Urinary bladder (tissue), 4 donors: ENCODE results near the gene ZDHHC1. TPM values are rescaled to one million over a fixed set of nuclear protein-coding genes. Genes with fewer than 3 reads are reported as not detected.
"Not testable (repeated sequence)": the region's sequence is repeated elsewhere in the genome, so short reads cannot be mapped to it uniquely, and the experiment has no call there.

Source experiments
- DNase-seq: peaks from one replicate; pipeline ENCODE4 v3.0.0-alpha.2; 2015; ENCODE audit errors: extremely low spot score
- H3K27ac ChIP-seq: one replicate; pipeline ENCODE4 v1.5.1; 2013; ENCODE audit warnings: low read depth, mild to moderate bottlenecking, moderate library complexity
- H3K36me3 ChIP-seq: one replicate; pipeline ENCODE4 v1.6.1; 2013; ENCODE audit warnings: mild to moderate bottlenecking, moderate library complexity; ENCODE audit not compliant: insufficient read depth
- H3K4me1 ChIP-seq: one replicate; pipeline ENCODE4 v1.6.1; 2013; ENCODE audit warnings: mild to moderate bottlenecking, moderate library complexity; ENCODE audit not compliant: insufficient read depth
- H3K4me3 ChIP-seq: one replicate; pipeline ENCODE4 v1.5.1; 2013; ENCODE audit warnings: low read depth, low read length
- WGBS: extraction: QIAGEN DNeasy Blood & Tissue Kit; methylation state at CpG from one replicate; pipeline ENCODE4 v1.1.7; 2013; 5-methylcytosine and 5-hydroxymethylcytosine counted together
- polyA plus RNA-seq: library from polyadenylated mRNA; stranded (reverse); fragments of 200-250 nt; gene quantifications from one replicate; pipeline ENCODE4 v1.2.3, GENCODE V29; 2013
- total RNA-seq: library from RNA; depleted of rRNA; stranded (reverse); fragments of >200 nt; gene quantifications from one replicate; pipeline ENCODE4 v1.2.3, GENCODE V29; 2014
- donor health status: healthy with polysubstance abuse.
- donor health status: healthy.

The ZDHHC1 gene
- total and polyA plus RNA-seq, 2 donors: 3.8 to 10.9 TPM

DNA sequence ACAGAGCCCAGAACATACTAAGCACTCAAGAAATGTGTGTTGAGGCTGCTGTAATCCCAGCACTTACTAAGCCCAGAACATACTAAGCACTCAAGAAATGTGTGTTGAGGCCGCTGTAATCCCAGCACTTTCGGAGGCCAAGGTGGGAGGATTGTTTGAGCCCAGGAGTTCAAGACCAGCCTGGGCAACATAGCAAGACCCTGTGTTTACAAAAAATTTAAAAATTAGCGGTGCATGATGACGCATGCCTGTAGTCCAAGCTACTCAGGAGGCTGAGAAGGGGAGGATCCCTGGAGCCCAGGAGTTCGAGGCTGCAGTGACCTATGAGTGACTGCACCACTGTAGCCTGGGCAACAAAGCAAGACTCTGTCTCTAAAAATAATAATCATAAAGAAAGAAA lies 6.7 kb upstream of the ZDHHC1 start:
- 86% methylated on average over 5 of the region's 5 CpGs for WGBS
- no peaks in the 10 kb centered on the region for H3K36me3 ChIP-seq
- no peak overlapping the region for H3K27ac ChIP-seq
- DNase-seq: no peak
- no peaks in the 10 kb centered on the region for H3K4me1 ChIP-seq
- no peak overlapping the region for H3K4me3 ChIP-seq

DNA sequence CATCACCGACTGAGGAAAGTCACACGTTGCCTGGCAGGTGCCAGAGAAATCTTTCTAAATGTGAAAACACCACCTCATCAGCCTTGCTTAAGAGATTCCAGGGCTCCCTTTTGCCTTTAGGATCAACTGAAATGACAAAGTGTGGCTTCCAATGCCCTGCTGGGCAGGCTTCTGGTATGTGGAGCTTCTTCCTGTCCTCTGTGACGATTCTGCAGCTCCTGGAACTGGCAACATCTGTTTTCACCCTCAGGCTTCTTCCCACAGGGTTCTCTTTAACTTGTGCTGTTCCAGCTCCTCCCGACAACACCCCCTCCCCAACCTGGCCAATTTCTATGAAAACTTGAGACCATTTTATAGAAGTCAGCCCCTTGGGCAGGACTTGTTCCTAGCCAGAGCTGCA lies 4.8 kb upstream of the ZDHHC1 start:
- Histone ChIP-seq H3K4me1 (no peaks in the 10 kb centered on the region), H3K36me3 (no peaks in the 10 kb centered on the region), H3K4me3 (no peak overlapping the region), H3K27ac (no peak overlapping the region)
- WGBS: 86% methylated on average over 4 of the region's 4 CpGs
- DNase-seq: no peak

GRCh38 chr16:67419931-67420330 lies 3.7 kb upstream of the ZDHHC1 start:
- no peak for DNase-seq
- no peak overlapping the region for H3K4me3 ChIP-seq
- no peaks in the 10 kb centered on the region for H3K4me1 ChIP-seq
- H3K27ac ChIP-seq: no peak overlapping the region
- WGBS: 75% methylated on average over 3 of the region's 3 CpGs
- no peaks in the 10 kb centered on the region for H3K36me3 ChIP-seq

- no peaks in the 10 kb centered on the region for H3K4me1 ChIP-seq
- H3K36me3 ChIP-seq: no peaks in the 10 kb centered on the region
- 79% methylated on average over 3 of the region's 3 CpGs for WGBS
- H3K27ac ChIP-seq: no peak overlapping the region
- DNase-seq: no peak
- no peak overlapping the region for H3K4me3 ChIP-seq
These were observed 3.2 kb upstream of the ZDHHC1 start for GRCh38 chr16:67419502-67419901.

GRCh38 chr16:67417333-67418061 lies 1.2 kb upstream of the ZDHHC1 start:
- no peaks in the 10 kb centered on the region for H3K4me1 ChIP-seq
- H3K36me3 ChIP-seq: no peaks in the 10 kb centered on the region
- H3K4me3 ChIP-seq: no peak overlapping the region
- no peak overlapping the region for H3K27ac ChIP-seq
- no peak for DNase-seq
- WGBS: 83% methylated on average over 2 of the region's 2 CpGs

GRCh38 chr16:67415421-67415820 lies 856 bp downstream of the ZDHHC1 start:
- H3K27ac ChIP-seq, DNase-seq: not testable (repeated sequence)

DNA sequence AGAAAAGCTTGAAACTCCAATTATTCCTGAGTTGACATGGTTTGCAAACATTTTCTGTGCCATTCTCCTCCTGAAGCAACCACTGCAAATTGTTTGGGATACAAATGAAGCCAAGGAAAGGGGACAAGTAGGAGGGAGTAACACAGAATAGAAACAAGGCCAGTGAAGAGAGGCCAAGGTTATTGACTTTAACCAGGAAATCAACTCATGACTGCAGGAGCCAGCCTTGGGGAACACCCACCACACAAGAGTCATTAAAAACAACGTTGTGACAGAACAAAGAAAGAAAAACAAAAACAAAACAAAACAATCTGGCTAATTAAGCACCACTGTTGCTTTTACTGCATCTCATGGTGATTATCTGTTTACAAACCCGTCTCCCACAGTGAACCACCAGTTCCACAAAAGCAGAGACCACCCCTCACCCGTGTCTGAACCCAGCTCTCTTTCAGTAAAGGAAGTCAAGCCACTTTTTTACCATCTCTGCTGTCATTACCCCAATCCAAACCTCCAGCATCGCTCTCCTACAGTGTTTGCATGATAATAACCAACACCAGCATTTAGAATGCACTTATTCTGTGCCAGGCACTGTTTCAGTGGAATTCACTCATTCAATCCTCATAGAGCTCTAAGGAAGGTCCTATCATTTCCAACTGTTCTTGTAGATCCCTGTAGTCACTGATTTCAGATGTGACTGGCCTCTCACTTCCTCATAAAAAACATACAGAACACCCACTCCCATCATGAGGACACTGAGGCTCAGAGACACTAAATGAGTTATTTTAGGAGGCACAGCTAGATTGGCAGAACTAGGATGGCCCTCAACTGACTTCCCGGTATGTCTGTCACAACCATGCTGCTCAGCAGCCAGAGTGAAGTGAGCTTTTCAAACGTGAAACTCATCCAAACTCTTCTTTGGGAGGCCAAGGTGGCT lies 2.0 kb downstream of the ZDHHC1 start:
- Histone ChIP-seq H3K4me1 (no peaks in the 10 kb centered on the region), H3K36me3 (no peaks in the 10 kb centered on the region), H3K27ac (no peak overlapping the region), H3K4me3 (no peak overlapping the region)
- DNase-seq: no peak
- 59% methylated on average over 6 of the region's 6 CpGs for WGBS

More at GRCh38 chr16:67415421-67415820, 856 bp downstream of the ZDHHC1 start:
- peak overlapping the region; percentile 82 for H3K4me3 ChIP-seq
- not testable (repeated sequence) for H3K36me3 ChIP-seq, H3K4me1 ChIP-seq
- 91% methylated on average over 19 of the region's 19 CpGs for WGBS

GRCh38 chr16:67412294-67412693 lies 4.0 kb downstream of the ZDHHC1 start:
- DNase-seq: no peak
- Histone ChIP-seq H3K27ac (no peak overlapping the region), H3K36me3 (no peaks in the 10 kb centered on the region), H3K4me3 (no peak overlapping the region), H3K4me1 (no peaks in the 10 kb centered on the region)
- 55% methylated on average over 2 of the region's 2 CpGs for WGBS

GRCh38 chr16:67411339-67411738 lies 4.9 kb downstream of the ZDHHC1 start:
- Histone ChIP-seq H3K36me3 (no peaks in the 10 kb centered on the region), H3K4me1 (no peaks in the 10 kb centered on the region), H3K4me3 (no peak overlapping the region), H3K27ac (no peak overlapping the region)
- DNase-seq: no peak
- WGBS: 92% methylated on average over 3 of the region's 3 CpGs

GRCh38 chr16:67409631-67410030 lies 6.6 kb downstream of the ZDHHC1 start:
- 92% methylated on average over 9 of the region's 9 CpGs for WGBS
- no peak overlapping the region for H3K27ac ChIP-seq
- H3K4me1 ChIP-seq: no peaks in the 10 kb centered on the region
- H3K4me3 ChIP-seq: no peak overlapping the region
- H3K36me3 ChIP-seq: no peaks in the 10 kb centered on the region
- no peak for DNase-seq

GRCh38 chr16:67407788-67408452 lies 8.4 kb downstream of the ZDHHC1 start:
- no peaks in the 10 kb centered on the region for H3K36me3 ChIP-seq
- H3K4me3 ChIP-seq: no peak overlapping the region
- 83% methylated on average over 6 of the region's 6 CpGs for WGBS
- DNase-seq: no peak
- no peak overlapping the region for H3K27ac ChIP-seq
- H3K4me1 ChIP-seq: no peaks in the 10 kb centered on the region

- H3K36me3 ChIP-seq: no peaks in the 10 kb centered on the region
- H3K4me1 ChIP-seq: no peaks in the 10 kb centered on the region
- no peak for DNase-seq
- 90% methylated on average over 7 of the region's 7 CpGs for WGBS
- no peak overlapping the region for H3K4me3 ChIP-seq
- H3K27ac ChIP-seq: no peak overlapping the region
These were observed 9.0 kb downstream of the ZDHHC1 start for GRCh38 chr16:67407176-67407787.
